GM23248 (cell line): ENCODE results near the gene ADGRD2.

Experiments used
- EZH2 ChIP-seq: fragments of 200-600 bp; sonication (generic); IDR thresholded peaks from 2 replicates; pipeline ENCODE4 v1.6.1; 2018; ENCODE audit warnings: antibody characterized with exemption, mild to moderate bottlenecking; ENCODE audit not compliant: insufficient read depth, poor library complexity, severe bottlenecking
- EZH2phosphoT487 ChIP-seq: fragments of 200-600 bp; sonication (generic); IDR thresholded peaks from 2 replicates; pipeline ENCODE4 v1.6.1; 2018; ENCODE audit warnings: antibody characterized with exemption, moderate library complexity, mild to moderate bottlenecking, low read depth; ENCODE audit not compliant: insufficient read depth

- TF ChIP-seq EZH2phosphoT487 (no peak), EZH2 (no peak)
These were observed 29.2 kb upstream of the ADGRD2 start for GRCh38 chr9:124420991-124421543.
